G401 (cell line): ENCODE measurements around the gene COL6A2. TPM values are rescaled to one million over a fixed set of nuclear protein-coding genes. Genes with fewer than 3 reads are reported as not detected.

Experiments
- total RNA-seq: library from RNA; depleted of rRNA; stranded (reverse); fragments of >200 nt; shearing (Covaris generic); gene quantifications from 2 replicates; pipeline ENCODE4 v1.2.3, GENCODE V29; 2014; rRNA removed

The COL6A2 gene
- total RNA-seq, 1 experiment from 2014 or later, result 79.2 TPM

Other genes with a start within 250 kb of the COL6A2 start
- gene COL6A1, start 116.3 kb upstream of the COL6A2 start, total RNA-seq, result 83.0 and 85.1 TPM in 2 replicates
- 1.1 TPM in 1 of 2 replicates, not detected in the other for gene FTCD, start 57.5 kb downstream of the COL6A2 start, total RNA-seq
- gene SPATC1L, start 86.3 kb downstream of the COL6A2 start, total RNA-seq, result 5.9 and 11.2 TPM in 2 replicates
- gene LSS, start 130.7 kb downstream of the COL6A2 start, total RNA-seq, result 59.4 and 66.8 TPM in 2 replicates
- 102 and 127 TPM in 2 replicates for gene MCM3AP, start 187.5 kb downstream of the COL6A2 start, total RNA-seq
- gene YBEY, start 188.2 kb downstream of the COL6A2 start, total RNA-seq, result 29.0 and 52.6 TPM in 2 replicates
- gene C21orf58, start 225.8 kb downstream of the COL6A2 start, total RNA-seq, result 7.9 and 8.2 TPM in 2 replicates
- 14.3 and 33.5 TPM in 2 replicates for gene PCNT, start 226.0 kb downstream of the COL6A2 start, total RNA-seq